ENCODE data around the gene TUBB4B.

Gene TUBB4B

DNA sequence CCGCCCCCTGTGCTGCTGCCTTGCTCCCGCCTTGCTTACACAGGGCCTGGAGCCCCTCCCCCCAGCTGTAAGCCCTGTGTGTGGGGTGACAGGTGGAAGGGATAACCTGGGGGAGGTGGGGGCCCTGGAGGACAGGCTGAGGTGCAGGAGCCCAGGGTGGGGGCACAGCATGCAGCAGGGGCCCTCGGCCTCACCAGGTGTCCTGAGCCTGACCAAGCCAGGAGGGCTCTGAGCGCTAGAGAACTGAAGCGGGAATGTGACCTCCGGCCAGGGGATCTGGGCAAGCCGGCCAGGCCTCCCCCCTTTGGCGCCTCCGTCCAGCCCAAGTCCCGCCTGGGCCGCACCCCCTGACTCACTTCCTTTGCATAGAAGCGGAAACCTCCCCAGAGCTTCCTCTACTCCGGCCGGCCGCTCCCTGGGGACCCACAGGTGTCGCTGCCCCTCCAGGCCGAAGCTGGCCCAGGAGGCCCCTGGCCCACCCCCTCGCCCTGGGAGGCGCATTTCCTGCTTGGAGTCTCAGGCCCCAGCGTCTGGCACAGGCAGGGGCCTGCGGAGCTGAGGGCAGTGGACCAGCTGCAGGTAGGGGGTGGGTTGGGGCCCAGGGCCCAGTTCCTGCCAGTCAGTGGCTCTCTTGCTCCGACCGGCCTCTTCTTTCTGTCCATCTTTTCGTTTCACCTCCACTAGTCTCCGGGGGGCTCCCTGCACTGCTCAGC is 36.4 kb downstream of the TUBB4B start, which contains the start of gene TOR4A:
TSS of gene TOR4A (plus strand) at position 398 of the 713 bp plus-strand sequence. CDS start 964 bp downstream, outside the sequence.
- POLR2A ChIA-PET = interaction anchor here (0.6 to 2.0 kb wide), 6 partner anchors 10 to 346 kb away, joined by 3 to 7 read pairs (median 4); partner anchors contain the start of gene NRARP
- DNase-seq (ENCODE audit: extremely low spot score) = peak; percentile 93
- TF ChIP-seq, protein P1, sequence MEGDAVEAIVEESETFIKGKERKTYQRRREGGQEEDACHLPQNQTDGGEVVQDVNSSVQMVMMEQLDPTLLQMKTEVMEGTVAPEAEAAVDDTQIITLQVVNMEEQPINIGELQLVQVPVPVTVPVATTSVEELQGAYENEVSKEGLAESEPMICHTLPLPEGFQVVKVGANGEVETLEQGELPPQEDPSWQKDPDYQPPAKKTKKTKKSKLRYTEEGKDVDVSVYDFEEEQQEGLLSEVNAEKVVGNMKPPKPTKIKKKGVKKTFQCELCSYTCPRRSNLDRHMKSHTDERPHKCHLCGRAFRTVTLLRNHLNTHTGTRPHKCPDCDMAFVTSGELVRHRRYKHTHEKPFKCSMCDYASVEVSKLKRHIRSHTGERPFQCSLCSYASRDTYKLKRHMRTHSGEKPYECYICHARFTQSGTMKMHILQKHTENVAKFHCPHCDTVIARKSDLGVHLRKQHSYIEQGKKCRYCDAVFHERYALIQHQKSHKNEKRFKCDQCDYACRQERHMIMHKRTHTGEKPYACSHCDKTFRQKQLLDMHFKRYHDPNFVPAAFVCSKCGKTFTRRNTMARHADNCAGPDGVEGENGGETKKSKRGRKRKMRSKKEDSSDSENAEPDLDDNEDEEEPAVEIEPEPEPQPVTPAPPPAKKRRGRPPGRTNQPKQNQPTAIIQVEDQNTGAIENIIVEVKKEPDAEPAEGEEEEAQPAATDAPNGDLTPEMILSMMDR (IDR thresholded peaks at IDR 0.05; ENCODE audit: control extremely low read depth, extremely low read depth, low read depth, missing control alignments) = peak; percentile 37
- CTCF ChIA-PET = interaction anchor here (0.7 to 2.4 kb wide), 7 partner anchors 8 to 209 kb away, joined by 3 to 11 read pairs (median 4); partner anchors contain the start of gene NRARP

GRCh38 chr9:137278061-137278701 is 37.1 kb downstream of the TUBB4B start:
- ChIA-PET POLR2A (interaction anchor here (1.0 to 2.0 kb wide), 3 partner anchors 9 to 36 kb away, joined by 3 to 7 read pairs (median 6); partner anchors contain the start of gene NRARP), CTCF (interaction anchor here (0.7 to 2.4 kb wide), 5 partner anchors 8 to 41 kb away, joined by 3 to 11 read pairs (median 4); partner anchors contain the start of gene NRARP)
- DNase-seq (ENCODE audit: extremely low spot score) = no peak
- TF ChIP-seq, protein P1 (IDR thresholded peaks at IDR 0.05; ENCODE audit: control extremely low read depth, extremely low read depth, low read depth, missing control alignments) = no peak

DNA sequence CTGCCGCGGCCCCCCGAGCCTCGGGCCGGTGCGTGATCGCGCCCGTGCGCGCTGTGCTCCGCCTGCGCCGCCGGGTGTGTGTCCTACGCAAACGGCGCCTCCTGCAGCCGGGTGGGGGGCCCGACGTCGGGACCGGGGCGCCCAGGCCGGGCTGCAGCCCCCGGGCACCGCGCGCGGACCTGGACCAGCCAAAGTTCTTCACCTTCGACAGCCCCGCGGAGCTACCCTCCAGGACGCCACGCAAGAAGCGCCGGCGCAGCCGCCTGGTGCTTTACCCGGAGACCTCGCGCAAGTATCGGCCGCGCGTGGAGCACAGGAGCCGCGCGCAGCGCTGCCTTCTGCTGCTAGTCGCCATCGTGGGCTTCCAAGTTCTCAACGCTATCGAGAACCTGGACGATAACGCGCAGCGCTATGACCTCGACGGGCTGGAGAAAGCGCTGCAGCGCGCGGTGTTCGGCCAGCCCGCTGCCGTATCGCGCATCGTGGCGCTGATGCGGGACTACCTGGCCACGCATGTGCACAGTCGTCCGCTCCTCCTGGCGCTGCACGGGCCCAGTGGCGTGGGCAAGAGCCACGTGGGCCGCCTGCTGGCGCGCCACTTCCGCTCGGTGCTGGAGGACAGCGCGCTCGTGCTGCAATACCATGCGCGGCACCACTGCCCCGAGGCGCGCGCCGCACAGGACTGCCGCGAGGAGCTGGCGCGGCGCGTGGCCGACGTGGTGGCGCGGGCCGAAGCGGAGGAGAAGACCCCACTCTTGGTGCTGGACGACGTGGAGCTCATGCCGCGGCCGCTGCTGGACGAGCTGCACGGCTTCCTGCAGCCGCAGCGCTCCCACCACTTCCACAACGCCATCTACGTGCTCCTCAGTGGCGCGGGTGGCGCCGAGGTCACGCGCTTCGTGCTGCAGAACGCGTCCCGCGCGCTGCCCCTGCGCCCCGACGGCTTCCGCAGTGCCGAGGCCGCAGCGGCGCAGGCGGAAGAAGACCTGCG is 37.9 kb downstream of the TUBB4B start:
- TF ChIP-seq, protein P1 (IDR thresholded peaks at IDR 0.05; ENCODE audit: control extremely low read depth, extremely low read depth, low read depth, missing control alignments) = no peak
- ChIA-PET CTCF (interaction anchor here (0.7 to 1.6 kb wide), 3 partner anchors 10 to 144 kb away, joined by 3 read pairs; partner anchors contain the start of genes EXD3 and NOXA1), POLR2A (no interaction called here)
- DNase-seq (ENCODE audit: extremely low spot score) = no peak

DNA sequence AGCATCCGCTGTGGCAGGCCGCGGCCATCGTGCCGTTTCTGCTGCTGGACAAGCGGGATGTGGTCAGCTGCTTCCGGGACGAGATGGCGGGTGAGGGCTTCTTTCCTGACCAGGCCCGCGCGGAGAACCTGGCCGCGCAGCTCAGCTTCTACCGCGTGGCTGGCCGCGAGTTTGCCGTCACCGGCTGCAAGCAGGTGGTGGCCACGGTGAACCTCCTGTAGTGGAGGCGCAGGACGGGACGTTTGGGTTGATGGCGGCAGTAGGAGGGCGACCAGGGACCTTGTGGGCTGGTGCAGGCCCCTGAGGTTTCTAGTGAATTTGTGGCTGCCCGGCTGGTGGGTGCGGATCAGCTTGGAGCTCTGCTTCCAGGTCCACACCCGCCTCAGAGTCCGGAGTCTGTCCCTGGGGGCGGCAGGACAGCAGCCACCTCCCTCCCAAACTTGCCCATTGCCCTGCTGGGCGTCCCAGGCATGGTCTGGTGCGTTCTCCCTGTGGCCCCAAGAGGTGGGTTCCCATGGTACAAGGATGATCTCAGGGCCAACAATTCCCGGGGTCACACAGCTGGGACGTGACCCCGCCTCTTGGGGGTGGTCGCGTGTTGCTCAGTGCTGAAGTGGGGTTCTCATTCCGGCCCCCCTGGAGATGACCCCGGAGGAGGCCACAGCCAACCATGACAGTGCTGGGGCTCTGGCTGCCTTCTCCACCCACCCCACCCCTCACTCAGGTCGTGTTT is 38.8 kb downstream of the TUBB4B start:
- CTCF ChIA-PET = interaction anchor here (0.7 to 1.6 kb wide), 4 partner anchors 11 to 143 kb away, joined by 3 read pairs; partner anchors contain the start of genes EXD3 and NOXA1
- TF ChIP-seq, protein P1 (IDR thresholded peaks at IDR 0.05; ENCODE audit: control extremely low read depth, extremely low read depth, low read depth, missing control alignments) = no peak
- POLR2A ChIA-PET = interaction anchor here (0.6 kb wide), 1 partner anchor 22 kb away, joined by 4 read pairs; no protein-coding TSS in a partner anchor
- no peak for DNase-seq (ENCODE audit: extremely low spot score)

DNA sequence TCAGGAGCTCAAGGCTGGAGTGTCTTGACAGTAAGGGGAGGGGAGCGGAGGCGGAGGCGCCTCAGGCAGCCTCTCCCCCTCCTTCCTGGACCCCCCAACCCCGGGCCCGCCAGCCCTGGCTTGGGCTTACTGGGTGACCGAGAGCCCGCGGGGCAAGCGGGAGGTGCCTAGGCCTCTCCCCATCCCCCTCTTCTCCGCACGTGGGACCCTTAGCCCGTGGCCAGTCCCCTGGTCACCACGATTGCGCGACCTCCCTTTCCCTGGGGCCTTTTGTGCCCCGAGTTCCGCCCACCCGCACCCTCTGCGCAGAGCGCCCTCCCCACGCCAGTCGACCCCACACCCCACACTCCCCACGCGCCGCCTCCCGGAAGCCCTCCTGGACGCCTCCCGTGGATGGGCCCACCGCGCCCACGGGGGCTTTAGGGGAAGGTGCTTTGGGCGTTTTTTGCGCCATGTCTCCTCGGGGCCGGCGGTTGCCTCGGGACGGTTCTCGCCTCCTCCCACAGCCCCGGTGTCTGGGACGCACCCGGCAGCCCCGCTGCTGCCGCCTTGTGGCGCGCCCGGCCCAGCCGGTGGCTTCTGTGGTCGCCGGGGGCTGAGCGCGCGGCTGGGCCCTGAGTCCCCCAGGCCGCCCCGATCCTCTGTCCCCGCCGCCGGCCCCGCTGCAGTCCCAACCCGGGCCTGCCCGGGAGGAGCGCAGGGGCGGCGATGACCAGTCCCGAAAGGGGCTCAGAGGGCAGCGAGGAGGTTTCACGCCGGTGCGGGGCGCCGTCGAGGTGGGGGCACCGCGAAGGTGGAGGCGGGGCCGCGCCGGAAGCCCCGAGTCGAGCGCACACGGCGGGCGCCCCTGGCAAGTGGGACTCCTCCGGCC is 39.6 kb downstream of the TUBB4B start:
- ChIA-PET CTCF (interaction anchor here (0.8 to 2.2 kb wide), 3 partner anchors 22 to 46 kb away, joined by 3 to 10 read pairs (median 3); partner anchors contain the start of gene NRARP), POLR2A (interaction anchor here (0.6 kb wide), 1 partner anchor 23 kb away, joined by 4 read pairs; no protein-coding TSS in a partner anchor)
- TF ChIP-seq, protein P1 (IDR thresholded peaks at IDR 0.05; ENCODE audit: control extremely low read depth, extremely low read depth, low read depth, missing control alignments) = peak; percentile 41
- DNase-seq (ENCODE audit: extremely low spot score) = peak; percentile 67
